ENCODE results near the gene PCDHGB2. TPM values are rescaled to one million over a fixed set of nuclear protein-coding genes. Genes with fewer than 3 reads are reported as not detected.
A peak's percentile ranks its signal among the peaks of the same experiment; 100 is the strongest.

Gene PCDHGB2
- total RNA-seq, 1 experiment from 2014 or later: 1.4 TPM

DNA sequence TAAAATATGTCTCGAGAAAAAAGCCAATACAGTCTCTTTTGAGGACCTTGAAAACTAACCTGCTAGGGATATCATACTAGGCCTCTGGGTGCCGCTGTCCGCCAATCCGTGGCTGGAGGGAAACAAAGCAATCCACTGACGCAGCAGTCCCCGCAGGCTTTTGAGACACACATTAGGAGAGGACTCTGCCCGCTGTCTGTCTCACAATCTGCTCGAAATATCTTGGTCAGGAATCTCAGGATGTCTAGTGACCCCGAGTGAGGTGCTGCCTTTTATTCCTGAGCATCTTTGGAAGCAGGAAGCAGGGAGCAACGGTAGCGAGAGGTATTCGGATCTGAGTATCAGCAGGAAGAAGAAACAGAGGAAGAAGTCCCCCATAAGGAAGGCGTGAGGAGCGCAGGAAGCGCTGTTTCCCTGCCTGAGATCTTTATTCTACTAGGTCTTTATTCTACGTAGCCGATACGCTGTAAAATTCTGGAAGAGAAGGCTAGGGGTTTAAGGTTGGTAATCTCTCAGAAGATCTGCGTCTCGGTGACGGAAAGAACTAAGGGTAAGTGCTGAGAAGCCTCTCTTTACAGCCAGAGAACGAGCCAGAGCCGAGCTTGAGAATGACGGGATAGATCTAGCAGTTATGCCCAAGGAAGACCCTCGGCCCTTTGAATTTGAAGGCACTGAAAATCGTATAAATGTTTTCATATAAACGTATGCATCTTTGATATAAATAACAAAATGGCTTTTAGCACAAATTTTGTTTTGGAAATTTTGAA is 33.5 kb upstream of the PCDHGB2 start:
- intact Hi-C loops (cut with micrococcal nuclease): no loop called here
- ChIA-PET CTCF (no interaction called here), POLR2A (ENCODE audit: unreplicated experiment) (no interaction called here)
- H2AFZ ChIP-seq (ENCODE audit: low read length): peak overlapping the region; percentile 30; the same call in 1 of the 2 replicates
- H3K36me3 ChIP-seq (ENCODE audit: low read depth, low read length): no peaks in the 10 kb centered on the region; the same call in 1 of the 2 replicates
- no peak overlapping the region for H3K27ac ChIP-seq (ENCODE audit: low read length)
- H3K9ac ChIP-seq (ENCODE audit: low read length): no peak overlapping the region
- no peak for ATAC-seq
- no peaks in the 10 kb centered on the region for H3K79me2 ChIP-seq (ENCODE audit: low read length)
- no peak for TF ChIP-seq EZH2phosphoT487 (IDR thresholded peaks at IDR 0.05; ENCODE audit: borderline replicate concordance, low read length)
- TF ChIP-seq, protein P1, sequence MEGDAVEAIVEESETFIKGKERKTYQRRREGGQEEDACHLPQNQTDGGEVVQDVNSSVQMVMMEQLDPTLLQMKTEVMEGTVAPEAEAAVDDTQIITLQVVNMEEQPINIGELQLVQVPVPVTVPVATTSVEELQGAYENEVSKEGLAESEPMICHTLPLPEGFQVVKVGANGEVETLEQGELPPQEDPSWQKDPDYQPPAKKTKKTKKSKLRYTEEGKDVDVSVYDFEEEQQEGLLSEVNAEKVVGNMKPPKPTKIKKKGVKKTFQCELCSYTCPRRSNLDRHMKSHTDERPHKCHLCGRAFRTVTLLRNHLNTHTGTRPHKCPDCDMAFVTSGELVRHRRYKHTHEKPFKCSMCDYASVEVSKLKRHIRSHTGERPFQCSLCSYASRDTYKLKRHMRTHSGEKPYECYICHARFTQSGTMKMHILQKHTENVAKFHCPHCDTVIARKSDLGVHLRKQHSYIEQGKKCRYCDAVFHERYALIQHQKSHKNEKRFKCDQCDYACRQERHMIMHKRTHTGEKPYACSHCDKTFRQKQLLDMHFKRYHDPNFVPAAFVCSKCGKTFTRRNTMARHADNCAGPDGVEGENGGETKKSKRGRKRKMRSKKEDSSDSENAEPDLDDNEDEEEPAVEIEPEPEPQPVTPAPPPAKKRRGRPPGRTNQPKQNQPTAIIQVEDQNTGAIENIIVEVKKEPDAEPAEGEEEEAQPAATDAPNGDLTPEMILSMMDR (conservative IDR thresholded peaks at IDR 0.05; ENCODE audit: low read depth, low read length): 0 out of 2 replicates have a peak, but pooled peaks have one; percentile 11
- no peak for TF ChIP-seq EZH2 (IDR thresholded peaks at IDR 0.05; ENCODE audit: low read length, unreplicated experiment)
- peak; percentile 4 for DNase-seq
- no peaks in the 10 kb centered on the region for H4K20me1 ChIP-seq (ENCODE audit: low read length)
- BruUV-seq (replicated peaks): no TSS peak
- no peak overlapping the region for H3K4me3 ChIP-seq (ENCODE audit: low read length)
- H3K9me2 ChIP-seq (replicated peaks; ENCODE audit: low read length): no peaks in the 10 kb centered on the region
- H3K4me2 ChIP-seq (ENCODE audit: low read length): no peak overlapping the region
- H3K9me3 ChIP-seq (ENCODE audit: low read length): 0 out of 2 replicates have a peak, but pooled peaks cover 10% of the 10 kb centered on the region
- H3K4me1 ChIP-seq (ENCODE audit: insufficient read depth, low read length): no peaks in the 10 kb centered on the region
- H3F3A ChIP-seq (ENCODE audit: low read length, unreplicated experiment): no peaks in the 10 kb centered on the region
- no peaks in the 10 kb centered on the region for H3K27me3 ChIP-seq (ENCODE audit: low read length)

DNA sequence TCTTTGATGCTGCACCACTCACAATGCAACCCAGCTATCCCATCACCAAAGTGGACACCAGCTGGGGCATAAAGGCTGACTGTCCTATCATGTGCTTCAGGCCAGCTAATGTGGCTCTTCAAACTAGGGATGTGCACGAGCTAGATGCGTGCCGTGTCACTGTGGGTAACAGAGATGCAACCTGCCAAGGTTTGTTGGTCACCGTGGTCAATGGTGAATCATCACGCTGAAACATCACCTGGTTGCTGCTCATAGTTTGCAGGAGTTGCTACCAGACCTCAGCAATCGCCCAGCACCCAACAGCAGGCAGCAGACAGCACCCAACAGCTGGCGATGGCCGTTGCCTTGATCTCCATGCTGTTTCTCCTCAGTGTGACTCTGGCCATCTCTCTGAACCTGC is 31.6 kb upstream of the PCDHGB2 start:
- intact Hi-C loops (cut with micrococcal nuclease): no loop called here
- H3K27ac ChIP-seq (ENCODE audit: low read length): no peak overlapping the region
- no peaks in the 10 kb centered on the region for H3K27me3 ChIP-seq (ENCODE audit: low read length)
- 0 out of 2 replicates have a peak, but pooled peaks cover 3% of the 10 kb centered on the region for H3K9me3 ChIP-seq (ENCODE audit: low read length)
- ChIA-PET CTCF (no interaction called here), POLR2A (ENCODE audit: unreplicated experiment) (interaction anchor here (0.6 kb wide), 1 partner anchor 236 kb away, joined by 3 read pairs; no protein-coding TSS in a partner anchor)
- no peaks in the 10 kb centered on the region for H4K20me1 ChIP-seq (ENCODE audit: low read length)
- no peak overlapping the region for H3K4me2 ChIP-seq (ENCODE audit: low read length)
- no peak overlapping the region for H3K9ac ChIP-seq (ENCODE audit: low read length)
- no peak overlapping the region for H3K4me3 ChIP-seq (ENCODE audit: low read length)
- no peaks in the 10 kb centered on the region for H3K9me2 ChIP-seq (replicated peaks; ENCODE audit: low read length)
- no peak overlapping the region for H2AFZ ChIP-seq (ENCODE audit: low read length)
- no peak for ATAC-seq
- H3K79me2 ChIP-seq (ENCODE audit: low read length): no peaks in the 10 kb centered on the region
- H3F3A ChIP-seq (ENCODE audit: low read length, unreplicated experiment): no peaks in the 10 kb centered on the region
- DNase-seq: peak; percentile 30
- TF ChIP-seq EZH2 (IDR thresholded peaks at IDR 0.05; ENCODE audit: low read length, unreplicated experiment) (no peak), EZH2phosphoT487 (IDR thresholded peaks at IDR 0.05; ENCODE audit: borderline replicate concordance, low read length) (no peak)
- TF ChIP-seq, protein P1 (conservative IDR thresholded peaks at IDR 0.05; ENCODE audit: low read depth, low read length): no peak
- H3K4me1 ChIP-seq (ENCODE audit: insufficient read depth, low read length): no peaks in the 10 kb centered on the region
- no peaks in the 10 kb centered on the region for H3K36me3 ChIP-seq (ENCODE audit: low read depth, low read length)
- no TSS peak for BruUV-seq (replicated peaks)
